Loucy (cell line): ENCODE results near the gene SIGLEC6.

ENCODE experiments used
- H2AFZ ChIP-seq: fragments of 200-600 bp; sonication (generic); 2 replicates; pipeline ENCODE4 v1.6.0; 2016; ENCODE audit warnings: antibody characterized with exemption, mild to moderate bottlenecking, low read length, moderate library complexity
- H3F3A ChIP-seq: fragments of 200-600 bp; 2 replicates; pipeline ENCODE4 v1.6.0; 2016; ENCODE audit warnings: antibody characterized with exemption, low read depth, mild to moderate bottlenecking
- H3K27me3 ChIP-seq: fragments of 200-600 bp; sonication (generic); 2 replicates; pipeline ENCODE4 v1.6.1; 2014; ENCODE audit warnings: low read length, mild to moderate bottlenecking; ENCODE audit not compliant: insufficient read depth, poor library complexity, severe bottlenecking
- H3K36me3 ChIP-seq: fragments of 200-600 bp; sonication (generic); 2 replicates; pipeline ENCODE4 v1.6.1; 2016; ENCODE audit warnings: low read length; ENCODE audit not compliant: insufficient read depth
- H3K4me1 ChIP-seq: fragments of 200-600 bp; sonication (generic); 2 replicates; pipeline ENCODE4 v1.5.1; 2014; ENCODE audit warnings: low read length, mild to moderate bottlenecking; ENCODE audit not compliant: insufficient read depth, poor library complexity, severe bottlenecking
- H3K4me2 ChIP-seq: fragments of 200-600 bp; sonication (generic); 2 replicates; pipeline ENCODE4 v1.6.0; 2014; ENCODE audit warnings: antibody characterized with exemption, low read length, low read depth, mild to moderate bottlenecking; ENCODE audit not compliant: poor library complexity, severe bottlenecking
- H3K4me3 ChIP-seq: fragments of 200-600 bp; sonication (generic); 2 replicates; pipeline ENCODE4 v1.5.1; 2014; ENCODE audit warnings: low read length, mild to moderate bottlenecking, mixed read lengths; ENCODE audit not compliant: poor library complexity, severe bottlenecking
- H3K79me2 ChIP-seq: fragments of 200-600 bp; sonication (generic); 2 replicates; pipeline ENCODE4 v1.6.1; 2014; ENCODE audit warnings: low read length; ENCODE audit not compliant: insufficient read depth
- H3K9ac ChIP-seq: fragments of 200-600 bp; sonication (generic); 2 replicates; pipeline ENCODE4 v1.6.0; 2014; ENCODE audit warnings: mild to moderate bottlenecking, low read depth, low read length, moderate library complexity; ENCODE audit not compliant: poor library complexity, severe bottlenecking
- H3K9me2 ChIP-seq: fragments of 200-600 bp; sonication (generic); replicated peaks from 2 replicates; pipeline ENCODE4 v1.6.1; 2016; ENCODE audit warnings: low read depth, low read length, mixed read lengths
- H3K9me3 ChIP-seq: fragments of 200-600 bp; sonication (generic); 2 replicates; pipeline ENCODE4 v1.6.1; 2014; ENCODE audit warnings: mild to moderate bottlenecking, antibody characterized with exemption, low read length, low read depth; ENCODE audit not compliant: insufficient read depth
- H4K20me1 ChIP-seq: fragments of 200-600 bp; sonication (generic); 2 replicates; pipeline ENCODE4 v1.6.0; 2014; ENCODE audit warnings: antibody characterized with exemption, low read length, mild to moderate bottlenecking; ENCODE audit not compliant: insufficient read depth, poor library complexity, severe bottlenecking
- EZH2phosphoT487 ChIP-seq: fragments of 200-600 bp; IDR thresholded peaks from 2 replicates; pipeline ENCODE4 v1.6.1; 2018; ENCODE audit warnings: antibody characterized with exemption, mild to moderate bottlenecking, moderate library complexity, borderline replicate concordance
- TF ChIP-seq, protein P1 (sequence below): fragments of 200-600 bp; sonication (generic); conservative IDR thresholded peaks from 2 replicates; pipeline ENCODE4 v1.5.1; 2014; ENCODE audit warnings: mild to moderate bottlenecking, antibody characterized with exemption, low read length

Gene SIGLEC6

DNA sequence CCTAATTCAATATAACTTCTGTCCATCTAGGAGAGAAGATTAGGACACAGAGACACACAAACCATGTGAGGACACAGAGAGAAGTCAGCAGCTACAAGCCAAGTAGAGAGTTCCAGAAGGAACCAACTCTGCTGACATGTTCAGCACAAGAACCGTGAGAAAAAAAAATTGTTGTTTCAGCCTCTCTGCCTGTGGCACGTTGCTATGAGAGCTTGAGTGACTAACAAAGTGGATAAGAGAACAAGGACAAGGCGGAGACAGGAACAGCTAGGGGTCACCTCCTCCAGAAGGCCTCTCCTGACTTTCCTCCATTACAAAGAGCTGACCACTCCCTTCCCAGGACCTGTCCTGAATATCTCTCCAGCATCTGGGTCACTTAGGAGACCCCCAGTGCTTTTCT is 24.3 kb downstream of the SIGLEC6 start:
- no peak overlapping the region for H3K4me3 ChIP-seq
- H3K9ac ChIP-seq: no peak overlapping the region
- H3K9me2 ChIP-seq: no peaks in the 10 kb centered on the region
- H3K36me3 ChIP-seq: no peaks in the 10 kb centered on the region
- no peak for TF ChIP-seq EZH2phosphoT487
- TF ChIP-seq, protein P1, sequence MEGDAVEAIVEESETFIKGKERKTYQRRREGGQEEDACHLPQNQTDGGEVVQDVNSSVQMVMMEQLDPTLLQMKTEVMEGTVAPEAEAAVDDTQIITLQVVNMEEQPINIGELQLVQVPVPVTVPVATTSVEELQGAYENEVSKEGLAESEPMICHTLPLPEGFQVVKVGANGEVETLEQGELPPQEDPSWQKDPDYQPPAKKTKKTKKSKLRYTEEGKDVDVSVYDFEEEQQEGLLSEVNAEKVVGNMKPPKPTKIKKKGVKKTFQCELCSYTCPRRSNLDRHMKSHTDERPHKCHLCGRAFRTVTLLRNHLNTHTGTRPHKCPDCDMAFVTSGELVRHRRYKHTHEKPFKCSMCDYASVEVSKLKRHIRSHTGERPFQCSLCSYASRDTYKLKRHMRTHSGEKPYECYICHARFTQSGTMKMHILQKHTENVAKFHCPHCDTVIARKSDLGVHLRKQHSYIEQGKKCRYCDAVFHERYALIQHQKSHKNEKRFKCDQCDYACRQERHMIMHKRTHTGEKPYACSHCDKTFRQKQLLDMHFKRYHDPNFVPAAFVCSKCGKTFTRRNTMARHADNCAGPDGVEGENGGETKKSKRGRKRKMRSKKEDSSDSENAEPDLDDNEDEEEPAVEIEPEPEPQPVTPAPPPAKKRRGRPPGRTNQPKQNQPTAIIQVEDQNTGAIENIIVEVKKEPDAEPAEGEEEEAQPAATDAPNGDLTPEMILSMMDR: no peak
- no peak overlapping the region for H3K4me2 ChIP-seq
- H3K4me1 ChIP-seq: no peaks in the 10 kb centered on the region
- no peaks in the 10 kb centered on the region for H3K9me3 ChIP-seq
- H4K20me1 ChIP-seq: no peaks in the 10 kb centered on the region
- no peaks in the 10 kb centered on the region for H3K79me2 ChIP-seq
- peaks cover 4% of the 10 kb centered on the region for H3K27me3 ChIP-seq
- no peak overlapping the region for H2AFZ ChIP-seq
- no peaks in the 10 kb centered on the region for H3F3A ChIP-seq

- peaks cover 9% of the 10 kb centered on the region for H3K4me1 ChIP-seq
- H2AFZ ChIP-seq: no peak overlapping the region
- H3K4me3 ChIP-seq: no peak overlapping the region
- no peaks in the 10 kb centered on the region for H3K9me2 ChIP-seq
- H3K4me2 ChIP-seq: no peak overlapping the region
- H3K27me3 ChIP-seq: peaks cover 4% of the 10 kb centered on the region
- no peaks in the 10 kb centered on the region for H3F3A ChIP-seq
- no peaks in the 10 kb centered on the region for H3K79me2 ChIP-seq
- H3K9ac ChIP-seq: no peak overlapping the region
- H3K36me3 ChIP-seq: no peaks in the 10 kb centered on the region
- H3K9me3 ChIP-seq: no peaks in the 10 kb centered on the region
- no peak for TF ChIP-seq EZH2phosphoT487
- TF ChIP-seq, protein P1: no peak
- no peaks in the 10 kb centered on the region for H4K20me1 ChIP-seq
These were observed 25.6 kb downstream of the SIGLEC6 start for GRCh38 chr19:51505904-51506303.

GRCh38 chr19:51503896-51504295 is 27.6 kb downstream of the SIGLEC6 start:
- no peak overlapping the region for H2AFZ ChIP-seq
- no peak overlapping the region for H3K4me3 ChIP-seq
- no peaks in the 10 kb centered on the region for H4K20me1 ChIP-seq
- peaks cover 9% of the 10 kb centered on the region for H3K4me1 ChIP-seq
- no peaks in the 10 kb centered on the region for H3K9me3 ChIP-seq
- H3K36me3 ChIP-seq: no peaks in the 10 kb centered on the region
- no peaks in the 10 kb centered on the region for H3K9me2 ChIP-seq
- H3K9ac ChIP-seq: no peak overlapping the region
- no peak for TF ChIP-seq EZH2phosphoT487
- TF ChIP-seq, protein P1: no peak
- no peaks in the 10 kb centered on the region for H3F3A ChIP-seq
- peaks cover 4% of the 10 kb centered on the region for H3K27me3 ChIP-seq
- no peaks in the 10 kb centered on the region for H3K79me2 ChIP-seq
- H3K4me2 ChIP-seq: no peak overlapping the region
